ENCODE data around the gene MID1. TPM values are rescaled to one million over a fixed set of nuclear protein-coding genes. Genes with fewer than 3 reads are reported as not detected.

MID1 gene
- total RNA-seq, 1 donor from 2014 or later, result 31.2 TPM

GRCh38 chrX:10512741-10513140, 107.6 kb downstream of the MID1 start:
- Mint-ChIP-seq H3K27me3 (ENCODE audit: low read depth, unreplicated experiment) (no peaks in the 10 kb centered on the region), H3K36me3 (ENCODE audit: low read depth, unreplicated experiment) (peaks cover 3% of the 10 kb centered on the region), H3K4me3 (ENCODE audit: unreplicated experiment) (no peak overlapping the region), H3K4me1 (ENCODE audit: low read depth, unreplicated experiment) (peaks cover 14% of the 10 kb centered on the region), H3K9me3 (ENCODE audit: unreplicated experiment) (no peaks in the 10 kb centered on the region), H3K27ac (ENCODE audit: unreplicated experiment) (no peak overlapping the region)
- H3K36me3 ChIP-seq (ENCODE audit: insufficient read depth, low read length), result no peaks in the 10 kb centered on the region
- no peaks in the 10 kb centered on the region for H3K79me2 ChIP-seq (ENCODE audit: insufficient read depth, low read length)
- H3K9ac ChIP-seq (ENCODE audit: low read length), result no peak overlapping the region
- TF ChIP-seq CTCF (IDR thresholded peaks at IDR 0.05; ENCODE audit: insufficient read depth, low read depth, low read length) (no peak), EZH2 (IDR thresholded peaks at IDR 0.05; ENCODE audit: insufficient read depth, low read length) (no peak)
- no peaks in the 10 kb centered on the region for H3K9me3 ChIP-seq (ENCODE audit: insufficient read depth, low read depth, low read length)
- H3K27me3 ChIP-seq (ENCODE audit: insufficient read depth, low read length), result no peaks in the 10 kb centered on the region
- peak overlapping the region; percentile 33 for H3K4me2 ChIP-seq (ENCODE audit: low read length)
- FAIRE-seq (no peak), DNase-seq (ENCODE audit: low read depth) (no peak)
- H3K4me1 ChIP-seq (ENCODE audit: insufficient read depth, low read length), result peaks cover 9% of the 10 kb centered on the region
- no peak overlapping the region for H3K4me3 ChIP-seq (ENCODE audit: insufficient read depth, low read depth, low read length)
- no peaks in the 10 kb centered on the region for H4K20me1 ChIP-seq (ENCODE audit: insufficient read depth, low read length)
- H2AFZ ChIP-seq (ENCODE audit: low read depth, low read length), result no peak overlapping the region
- H3K27ac ChIP-seq (ENCODE audit: low read depth, low read length), result no peak overlapping the region

GRCh38 chrX:10512258-10512657, 108.1 kb downstream of the MID1 start:
- Histone ChIP-seq H3K4me2 (ENCODE audit: low read length) (peak overlapping the region; percentile 33), H3K36me3 (ENCODE audit: insufficient read depth, low read length) (no peaks in the 10 kb centered on the region), H3K27ac (ENCODE audit: low read depth, low read length) (no peak overlapping the region), H2AFZ (ENCODE audit: low read depth, low read length) (no peak overlapping the region), H3K4me3 (ENCODE audit: insufficient read depth, low read depth, low read length) (no peak overlapping the region), H3K4me1 (ENCODE audit: insufficient read depth, low read length) (peaks cover 14% of the 10 kb centered on the region), H3K79me2 (ENCODE audit: insufficient read depth, low read length) (no peaks in the 10 kb centered on the region), H3K9ac (ENCODE audit: low read length) (no peak overlapping the region), H4K20me1 (ENCODE audit: insufficient read depth, low read length) (no peaks in the 10 kb centered on the region), H3K27me3 (ENCODE audit: insufficient read depth, low read length) (no peaks in the 10 kb centered on the region), H3K9me3 (ENCODE audit: insufficient read depth, low read depth, low read length) (no peaks in the 10 kb centered on the region)
- H3K36me3 Mint-ChIP-seq (ENCODE audit: low read depth, unreplicated experiment), result peaks cover 3% of the 10 kb centered on the region
- peaks cover 19% of the 10 kb centered on the region for H3K4me1 Mint-ChIP-seq (ENCODE audit: low read depth, unreplicated experiment)
- TF ChIP-seq CTCF (IDR thresholded peaks at IDR 0.05; ENCODE audit: insufficient read depth, low read depth, low read length) (no peak), EZH2 (IDR thresholded peaks at IDR 0.05; ENCODE audit: insufficient read depth, low read length) (no peak)
- no peak overlapping the region for H3K4me3 Mint-ChIP-seq (ENCODE audit: unreplicated experiment)
- FAIRE-seq, result peak; percentile 52
- H3K9me3 Mint-ChIP-seq (ENCODE audit: unreplicated experiment), result no peaks in the 10 kb centered on the region
- no peak overlapping the region for H3K27ac Mint-ChIP-seq (ENCODE audit: unreplicated experiment)
- H3K27me3 Mint-ChIP-seq (ENCODE audit: low read depth, unreplicated experiment), result no peaks in the 10 kb centered on the region
- DNase-seq (ENCODE audit: low read depth), result peak; percentile 80

- no peaks in the 10 kb centered on the region for H3K9me3 Mint-ChIP-seq (ENCODE audit: unreplicated experiment)
- Histone ChIP-seq H3K9ac (ENCODE audit: low read length) (no peak overlapping the region), H3K4me3 (ENCODE audit: insufficient read depth, low read depth, low read length) (no peak overlapping the region), H3K4me2 (ENCODE audit: low read length) (no peak overlapping the region), H2AFZ (ENCODE audit: low read depth, low read length) (no peak overlapping the region), H3K9me3 (ENCODE audit: insufficient read depth, low read depth, low read length) (no peaks in the 10 kb centered on the region), H3K4me1 (ENCODE audit: insufficient read depth, low read length) (peaks cover 16% of the 10 kb centered on the region), H3K27ac (ENCODE audit: low read depth, low read length) (no peak overlapping the region), H3K27me3 (ENCODE audit: insufficient read depth, low read length) (no peaks in the 10 kb centered on the region), H3K36me3 (ENCODE audit: insufficient read depth, low read length) (no peaks in the 10 kb centered on the region), H3K79me2 (ENCODE audit: insufficient read depth, low read length) (no peaks in the 10 kb centered on the region), H4K20me1 (ENCODE audit: insufficient read depth, low read length) (no peaks in the 10 kb centered on the region)
- no peak for TF ChIP-seq CTCF (IDR thresholded peaks at IDR 0.05; ENCODE audit: insufficient read depth, low read depth, low read length)
- peaks cover 3% of the 10 kb centered on the region for H3K36me3 Mint-ChIP-seq (ENCODE audit: low read depth, unreplicated experiment)
- peaks cover 27% of the 10 kb centered on the region for H3K4me1 Mint-ChIP-seq (ENCODE audit: low read depth, unreplicated experiment)
- FAIRE-seq, result no peak
- no peak overlapping the region for H3K27ac Mint-ChIP-seq (ENCODE audit: unreplicated experiment)
- H3K4me3 Mint-ChIP-seq (ENCODE audit: unreplicated experiment), result no peak overlapping the region
- no peaks in the 10 kb centered on the region for H3K27me3 Mint-ChIP-seq (ENCODE audit: low read depth, unreplicated experiment)
- no peak for DNase-seq (ENCODE audit: low read depth)
These were observed 111.0 kb downstream of the MID1 start for GRCh38 chrX:10509397-10509796.

Measured in astrocyte (in vitro differentiated cells and primary cell).